CD8-positive, alpha-beta memory T cell (primary cell): ENCODE measurements around the gene CTAG2. TPM values are rescaled to one million over a fixed set of nuclear protein-coding genes. Genes with fewer than 3 reads are reported as not detected.
"Not testable (repeated sequence)": the region's sequence is repeated elsewhere in the genome, so short reads cannot be mapped to it uniquely, and the experiment has no call there.

Experiments used
- CTCF ChIA-PET: fragments of 350-600 bp; sonication (Branson Sonifier 250); formaldehyde crosslinking; loops from one replicate; lab custom pipeline; 2021; ENCODE audit warnings: antibody characterized with exemption; lab: Charles Lee
- POLR2A ChIA-PET: fragments of 350-600 bp; sonication (Branson Sonifier 250); formaldehyde crosslinking; loops from one replicate; lab custom pipeline; 2021; ENCODE audit warnings: antibody characterized with exemption; lab: Charles Lee
- DNase-seq, 5 donors: peaks; one replicate each; pipeline versions ENCODE4 v3.0.0 to v3.0.0-alpha.2; 2020 to 2022; ENCODE audit warnings: mixed read lengths in 1 of 5
- H3K27ac ChIP-seq: one replicate; pipeline ENCODE4 v1.7.0; 2013; ENCODE audit warnings: low read depth, mild to moderate bottlenecking, low read length, moderate library complexity
- H3K27me3 ChIP-seq: 2 replicates; pipeline ENCODE4 v1.7.0; 2013; ENCODE audit warnings: low read length, mild to moderate bottlenecking; ENCODE audit not compliant: insufficient read depth, poor library complexity, severe bottlenecking
- H3K36me3 ChIP-seq: 2 replicates; pipeline ENCODE4 v1.7.0; 2013; ENCODE audit warnings: mild to moderate bottlenecking, low read length, moderate library complexity; ENCODE audit not compliant: insufficient read depth
- H3K4me1 ChIP-seq: 2 replicates; pipeline ENCODE4 v1.7.0; 2013; ENCODE audit warnings: mild to moderate bottlenecking, low read length, moderate library complexity; ENCODE audit not compliant: insufficient read depth
- H3K4me3 ChIP-seq: 2 replicates; pipeline ENCODE4 v1.7.0; 2013; ENCODE audit warnings: mild to moderate bottlenecking, low read length
- H3K9me3 ChIP-seq: 2 replicates; pipeline ENCODE4 v1.7.0; 2013; ENCODE audit warnings: mild to moderate bottlenecking, low read length
- H3K27ac Mint-ChIP-seq, 8 donors: one replicate each; pipeline ENCODE4 v1.8.0; 2020 to 2021; ENCODE audit warnings: mixed read lengths in 8 of 8, mild to moderate bottlenecking in 6 of 8, inconsistent platforms in 3 of 8, moderate library complexity in 3 of 8
- H3K27me3 Mint-ChIP-seq, 2 donors: one replicate each; pipeline ENCODE4 v1.8.0; 2020 to 2021; ENCODE audit warnings: mixed read lengths in 2 of 2, mild to moderate bottlenecking in 1 of 2, moderate library complexity in 1 of 2
- H3K36me3 Mint-ChIP-seq, 3 donors: one replicate each; pipeline ENCODE4 v1.8.0; 2020 to 2021; ENCODE audit warnings: mixed read lengths in 3 of 3, inconsistent platforms in 1 of 3, mild to moderate bottlenecking in 1 of 3
- H3K4me1 Mint-ChIP-seq, 3 donors: one replicate each; pipeline ENCODE4 v1.8.0; 2020 to 2021; ENCODE audit warnings: mixed read lengths in 3 of 3, inconsistent platforms in 1 of 3, mild to moderate bottlenecking in 1 of 3
- H3K4me3 Mint-ChIP-seq, 7 donors: one replicate each; pipeline ENCODE4 v1.8.0; 2020 to 2021; ENCODE audit warnings: mixed read lengths in 7 of 7, mild to moderate bottlenecking in 6 of 7, moderate library complexity in 4 of 7, inconsistent platforms in 2 of 7
- H3K9me3 Mint-ChIP-seq, 5 donors: one replicate each; pipeline ENCODE4 v1.8.0; 2020 to 2022; ENCODE audit warnings: mixed read lengths in 5 of 5, mild to moderate bottlenecking in 3 of 5, moderate library complexity in 2 of 5, inconsistent platforms in 1 of 5
- polyA plus RNA-seq: library from polyadenylated mRNA; unstranded; fragments of 300-500 nt; fragmentation: Illumina TruSeq; gene quantifications from one replicate; pipeline ENCODE4 v1.2.3, GENCODE V29; 2021
- total RNA-seq, 2 experiments: library from RNA; stranded (reverse); gene quantifications; one replicate each; pipeline ENCODE4 v1.2.3, GENCODE V29; 2021

The CTAG2 gene
- total RNA-seq (10 to 100 TPM; 44.1 to 47.3 TPM), polyA plus RNA-seq (not detected)

DNA sequence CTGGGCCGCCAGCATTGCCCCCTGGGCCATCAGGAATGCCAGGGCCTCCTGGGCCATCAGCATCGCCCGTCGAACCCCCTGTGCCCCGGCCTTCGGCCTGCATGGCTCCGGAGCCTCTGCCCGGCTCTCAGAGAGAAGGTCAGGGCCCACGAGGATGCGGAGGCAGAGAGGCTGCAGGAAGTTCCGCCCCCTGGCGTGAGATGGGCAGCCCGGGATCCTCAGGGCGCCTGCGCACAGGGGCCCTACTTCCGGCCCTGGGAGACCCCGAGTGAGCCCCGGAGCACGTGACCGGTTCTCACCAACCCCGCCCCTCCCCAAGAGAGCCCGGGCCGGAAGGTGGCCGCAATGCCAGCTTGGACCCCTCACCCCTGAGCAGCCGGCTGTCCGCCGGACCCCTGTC is at the start of gene CTAG2:
CTAG2 (minus strand) TSS at position 167 of the 400 bp plus-strand sequence; CDS start at position 103, 64 bp downstream.
- H3K27me3 ChIP-seq, CTCF ChIA-PET, DNase-seq, H3K27me3 Mint-ChIP-seq, H3K4me3 Mint-ChIP-seq, H3K27ac ChIP-seq, POLR2A ChIA-PET, H3K9me3 Mint-ChIP-seq, H3K9me3 ChIP-seq, H3K4me1 ChIP-seq, H3K36me3 Mint-ChIP-seq, H3K4me1 Mint-ChIP-seq, H3K4me3 ChIP-seq, H3K36me3 ChIP-seq, H3K27ac Mint-ChIP-seq: not testable (repeated sequence)

- H3K27me3 Mint-ChIP-seq: peaks cover 0 to 10% of the 10 kb centered on the region in 2 donors
- Histone ChIP-seq H3K27me3 (no peaks in the 10 kb centered on the region), H3K36me3 (peaks cover 22% of the 10 kb centered on the region), H3K4me3 (no peak overlapping the region), H3K27ac (no peak overlapping the region), H3K9me3 (no peaks in the 10 kb centered on the region), H3K4me1 (no peaks in the 10 kb centered on the region)
- no peak for DNase-seq
- H3K9me3 Mint-ChIP-seq: no peaks in the 10 kb centered on the region
- H3K4me3 Mint-ChIP-seq: peak overlapping the region in 1 of 7 donors; percentile 79
- H3K4me1 Mint-ChIP-seq: peaks cover 4 to 29% (median 12%) of the 10 kb centered on the region in 3 donors
- H3K36me3 Mint-ChIP-seq: peaks cover 3 to 69% (median 12%) of the 10 kb centered on the region in 3 donors
- ChIA-PET POLR2A (no interaction called here), CTCF (no interaction called here)
- peak overlapping the region in 3 of 8 donors; percentile 27 to 64 (median 51) for H3K27ac Mint-ChIP-seq
Observed at GRCh38 chrX:154698630-154699248, 45.4 kb upstream of the CTAG2 start.

DNA sequence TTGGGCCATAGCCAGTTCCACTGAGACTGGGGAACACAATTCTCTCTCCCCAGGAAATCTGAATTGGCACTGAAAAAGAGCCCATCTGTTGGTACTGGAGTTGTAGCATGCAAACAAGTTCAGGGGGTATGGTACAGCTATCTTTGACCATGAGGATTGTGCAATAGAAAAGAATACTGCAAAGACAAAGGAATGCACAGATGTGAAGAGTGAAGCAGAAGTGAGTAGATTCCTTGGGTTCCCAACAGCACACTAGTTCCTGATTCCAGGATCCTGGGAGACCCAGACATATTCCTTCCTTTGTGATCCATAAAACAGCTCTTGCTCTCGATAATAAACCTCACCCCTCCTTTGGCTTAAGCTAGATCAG is 43.3 kb upstream of the CTAG2 start:
- CTCF ChIA-PET: no interaction called here

GRCh38 chrX:154695911-154696675 is 42.7 kb upstream of the CTAG2 start:
- Histone ChIP-seq H3K4me1 (no peaks in the 10 kb centered on the region), H3K27ac (no peak overlapping the region), H3K36me3 (peaks cover 22% of the 10 kb centered on the region), H3K9me3 (no peaks in the 10 kb centered on the region), H3K27me3 (no peaks in the 10 kb centered on the region), H3K4me3 (no peak overlapping the region)
- H3K27ac Mint-ChIP-seq: peak overlapping the region in 3 of 8 donors; percentile 2 to 84 (median 39)
- no peaks in the 10 kb centered on the region for H3K9me3 Mint-ChIP-seq
- ChIA-PET CTCF (no interaction called here), POLR2A (interaction anchor here (0.7 kb wide), 1 partner anchor 98 kb away, joined by 3 read pairs; no protein-coding TSS in a partner anchor)
- H3K4me3 Mint-ChIP-seq: no peak overlapping the region
- peaks cover 4 to 79% (median 16%) of the 10 kb centered on the region in 3 donors for H3K36me3 Mint-ChIP-seq
- peaks cover 0 to 12% of the 10 kb centered on the region in 2 donors for H3K27me3 Mint-ChIP-seq
- DNase-seq: no peak
- H3K4me1 Mint-ChIP-seq: peaks cover 4 to 12% (median 7%) of the 10 kb centered on the region in 3 donors

More for the DNA sequence above, 43.3 kb upstream of the CTAG2 start:
- POLR2A ChIA-PET: interaction anchor here (0.7 kb wide), 1 partner anchor 97 kb away, joined by 3 read pairs; no protein-coding TSS in a partner anchor
- Mint-ChIP-seq H3K4me1 (peaks cover 4 to 18% (median 10%) of the 10 kb centered on the region in 3 donors), H3K27me3 (peaks cover 0 to 10% of the 10 kb centered on the region in 2 donors), H3K36me3 (peaks cover 4 to 79% (median 13%) of the 10 kb centered on the region in 3 donors), H3K4me3 (no peak overlapping the region), H3K9me3 (no peaks in the 10 kb centered on the region), H3K27ac (peak overlapping the region in 2 of 8 donors; percentile 39 to 65)
- Histone ChIP-seq H3K9me3 (no peaks in the 10 kb centered on the region), H3K27me3 (no peaks in the 10 kb centered on the region), H3K36me3 (peaks cover 22% of the 10 kb centered on the region), H3K4me1 (no peaks in the 10 kb centered on the region), H3K27ac (no peak overlapping the region), H3K4me3 (no peak overlapping the region)
- no peak for DNase-seq

GRCh38 chrX:154693394-154693793 is 40.0 kb upstream of the CTAG2 start:
- no peaks in the 10 kb centered on the region for H3K4me1 ChIP-seq
- Mint-ChIP-seq H3K9me3 (peaks cover 0 to 3% (median 0%) of the 10 kb centered on the region in 5 donors), H3K27ac (peak overlapping the region in 2 of 8 donors; percentile 33 to 35), H3K4me3 (no peak overlapping the region), H3K36me3 (peaks cover 4 to 63% (median 13%) of the 10 kb centered on the region in 3 donors), H3K4me1 (peaks cover 4 to 6% (median 4%) of the 10 kb centered on the region in 3 donors), H3K27me3 (peaks cover 0 to 6% of the 10 kb centered on the region in 2 donors)
- peak in 1 of 5 donors; percentile 68 for DNase-seq
- no peaks in the 10 kb centered on the region for H3K9me3 ChIP-seq
- no peaks in the 10 kb centered on the region for H3K27me3 ChIP-seq
- peaks cover 6% of the 10 kb centered on the region for H3K36me3 ChIP-seq
- ChIA-PET CTCF (no interaction called here), POLR2A (no interaction called here)
- no peak overlapping the region for H3K27ac ChIP-seq
- H3K4me3 ChIP-seq: no peak overlapping the region

GRCh38 chrX:154690438-154690837 is 37.1 kb upstream of the CTAG2 start:
- H3K9me3 Mint-ChIP-seq, H3K4me3 Mint-ChIP-seq, H3K27me3 ChIP-seq, POLR2A ChIA-PET, H3K27ac ChIP-seq, H3K4me3 ChIP-seq, DNase-seq, CTCF ChIA-PET, H3K4me1 ChIP-seq, H3K36me3 ChIP-seq, H3K27me3 Mint-ChIP-seq, H3K27ac Mint-ChIP-seq, H3K9me3 ChIP-seq: not testable (repeated sequence)
- peaks cover 8 to 42% (median 11%) of the 10 kb centered on the region in 3 donors for H3K36me3 Mint-ChIP-seq
- peaks cover 7 to 12% (median 8%) of the 10 kb centered on the region in 3 donors for H3K4me1 Mint-ChIP-seq

- H3K36me3 ChIP-seq, DNase-seq, H3K4me1 Mint-ChIP-seq, H3K9me3 ChIP-seq, POLR2A ChIA-PET, H3K27me3 ChIP-seq, H3K27ac ChIP-seq, CTCF ChIA-PET, H3K4me3 ChIP-seq, H3K4me3 Mint-ChIP-seq, H3K4me1 ChIP-seq: not testable (repeated sequence)
- Mint-ChIP-seq H3K27ac (peak overlapping the region in 2 of 8 donors; percentile 26 to 36), H3K36me3 (peaks cover 7 to 26% (median 10%) of the 10 kb centered on the region in 3 donors), H3K9me3 (peaks cover 5 to 35% (median 28%) of the 10 kb centered on the region in 5 donors), H3K27me3 (peaks cover 0 to 19% of the 10 kb centered on the region in 2 donors)
Observed at GRCh38 chrX:154672084-154672483, 18.7 kb upstream of the CTAG2 start.

DNA sequence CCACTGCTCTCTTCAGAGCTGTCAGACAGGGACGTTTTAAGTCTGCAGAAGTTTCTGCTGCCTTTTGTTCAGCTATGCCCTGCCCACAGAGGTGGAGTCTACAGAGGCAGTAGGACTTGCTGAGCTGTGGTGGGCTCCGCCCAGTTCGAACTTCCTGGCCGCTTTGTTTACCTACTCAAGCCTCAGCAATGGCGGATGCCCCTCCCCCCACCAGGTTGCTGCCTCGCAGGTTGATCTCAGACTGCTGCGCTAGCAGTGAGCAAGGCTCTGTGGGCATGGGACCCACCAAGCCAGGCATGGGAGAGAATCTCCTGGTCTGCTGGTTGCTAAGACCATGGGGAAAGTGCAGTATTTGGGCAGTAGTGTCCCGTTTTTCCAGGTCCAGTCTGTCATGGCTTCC is 17.5 kb upstream of the CTAG2 start:
- H3K4me3 ChIP-seq, H3K36me3 ChIP-seq, H3K27me3 ChIP-seq, DNase-seq, H3K4me3 Mint-ChIP-seq, H3K9me3 ChIP-seq, H3K27ac ChIP-seq, H3K4me1 Mint-ChIP-seq, CTCF ChIA-PET, POLR2A ChIA-PET, H3K4me1 ChIP-seq, H3K27ac Mint-ChIP-seq: not testable (repeated sequence)
- H3K9me3 Mint-ChIP-seq: peaks cover 5 to 44% (median 32%) of the 10 kb centered on the region in 5 donors
- H3K27me3 Mint-ChIP-seq: peaks cover 0 to 19% of the 10 kb centered on the region in 2 donors
- H3K36me3 Mint-ChIP-seq: peaks cover 5 to 15% (median 10%) of the 10 kb centered on the region in 3 donors
